Activated T-helper 1 cell treated with anti-CD3 and anti-CD28 coated beads, Interleukin-12 subunit alpha, Interleukin-12 subunit beta, Interleukin-2, Interleukin-4 antibody, amounts not matched to agents 30 ng/mL and 10 ng/mL and 1 ng/mL, durations not matched to agents 14 hours and 24 hours and 36 hours (primary cell): ENCODE measurements around the gene GGT6. TPM values are rescaled to one million over a fixed set of nuclear protein-coding genes. Genes with fewer than 3 reads are reported as not detected.

Experiments
- DNase-seq: peaks from one replicate; pipeline ENCODE4 v3.0.0; 2021; ENCODE audit warnings: low spot score
- H3K27ac Mint-ChIP-seq: one replicate; pipeline ENCODE4 v1.8.0; 2021; ENCODE audit warnings: mild to moderate bottlenecking, mixed read lengths
- H3K27me3 Mint-ChIP-seq: one replicate; pipeline ENCODE4 v1.8.0; 2022; ENCODE audit warnings: mild to moderate bottlenecking, moderate library complexity, mixed read lengths; ENCODE audit not compliant: insufficient read depth
- H3K36me3 Mint-ChIP-seq: one replicate; pipeline ENCODE4 v1.8.0; 2021; ENCODE audit warnings: low read depth, mixed read lengths
- H3K4me1 Mint-ChIP-seq: one replicate; pipeline ENCODE4 v1.8.0; 2021; ENCODE audit warnings: low read depth, mixed read lengths
- H3K4me3 Mint-ChIP-seq: one replicate; pipeline ENCODE4 v1.8.0; 2021; ENCODE audit warnings: mild to moderate bottlenecking, moderate library complexity, mixed read lengths
- H3K9me3 Mint-ChIP-seq: one replicate; pipeline ENCODE4 v1.8.0; 2021; ENCODE audit warnings: mixed read lengths
- intact Hi-C: fragments of 100-400 bp; cut with micrococcal nuclease; formaldehyde crosslinking; loops from one replicate; pipeline ENCODE4 v1.15.1; 2024
- total RNA-seq: library from RNA; stranded (reverse); gene quantifications from 2 replicates; pipeline ENCODE4 v1.2.3, GENCODE V29; 2022

Gene GGT6
- total RNA-seq, 1 donor from 2014 or later = not detected

DNA sequence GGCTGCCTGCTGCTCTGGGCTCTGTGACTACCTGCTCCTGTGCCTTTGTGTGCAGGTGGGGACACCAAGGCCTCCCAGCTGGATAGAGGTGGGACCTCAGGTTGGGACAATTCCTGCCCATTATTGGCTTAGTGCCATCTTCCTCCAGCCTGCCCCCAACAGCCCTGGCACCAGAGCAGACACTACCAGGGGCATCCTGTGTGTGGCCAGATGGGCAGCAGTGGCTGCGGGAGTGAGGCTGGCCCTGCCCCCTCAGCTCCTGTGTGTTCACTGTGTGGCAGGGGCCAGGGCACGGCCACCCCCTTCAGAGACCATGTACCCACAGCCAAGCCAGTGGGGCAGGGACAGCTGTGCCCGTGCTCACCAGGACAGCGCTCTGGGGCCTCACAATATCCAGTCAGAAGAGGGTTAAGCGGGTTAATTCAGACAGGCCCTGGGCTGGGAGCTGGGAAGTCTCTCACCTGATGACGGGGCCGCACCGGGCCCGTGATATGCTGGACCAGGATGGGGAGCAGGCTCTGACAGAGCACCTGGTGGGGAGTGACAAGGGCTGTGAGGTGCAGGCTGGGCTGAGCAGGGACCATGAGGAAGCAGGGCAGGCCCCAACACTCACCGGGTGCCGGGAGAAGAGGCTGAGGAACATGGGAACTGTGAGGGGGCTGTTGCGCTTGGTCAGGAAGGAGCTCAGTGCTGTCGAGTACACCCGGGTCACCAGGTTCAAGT is 18.2 kb downstream of the GGT6 start:
- intact Hi-C loops = no loop called here
- H3K27ac Mint-ChIP-seq = no peak overlapping the region
- H3K4me1 Mint-ChIP-seq = no peaks in the 10 kb centered on the region
- H3K27me3 Mint-ChIP-seq = no peaks in the 10 kb centered on the region
- H3K36me3 Mint-ChIP-seq = peaks cover 21% of the 10 kb centered on the region
- H3K4me3 Mint-ChIP-seq = no peak overlapping the region
- H3K9me3 Mint-ChIP-seq = no peaks in the 10 kb centered on the region
- DNase-seq = no peak

DNA sequence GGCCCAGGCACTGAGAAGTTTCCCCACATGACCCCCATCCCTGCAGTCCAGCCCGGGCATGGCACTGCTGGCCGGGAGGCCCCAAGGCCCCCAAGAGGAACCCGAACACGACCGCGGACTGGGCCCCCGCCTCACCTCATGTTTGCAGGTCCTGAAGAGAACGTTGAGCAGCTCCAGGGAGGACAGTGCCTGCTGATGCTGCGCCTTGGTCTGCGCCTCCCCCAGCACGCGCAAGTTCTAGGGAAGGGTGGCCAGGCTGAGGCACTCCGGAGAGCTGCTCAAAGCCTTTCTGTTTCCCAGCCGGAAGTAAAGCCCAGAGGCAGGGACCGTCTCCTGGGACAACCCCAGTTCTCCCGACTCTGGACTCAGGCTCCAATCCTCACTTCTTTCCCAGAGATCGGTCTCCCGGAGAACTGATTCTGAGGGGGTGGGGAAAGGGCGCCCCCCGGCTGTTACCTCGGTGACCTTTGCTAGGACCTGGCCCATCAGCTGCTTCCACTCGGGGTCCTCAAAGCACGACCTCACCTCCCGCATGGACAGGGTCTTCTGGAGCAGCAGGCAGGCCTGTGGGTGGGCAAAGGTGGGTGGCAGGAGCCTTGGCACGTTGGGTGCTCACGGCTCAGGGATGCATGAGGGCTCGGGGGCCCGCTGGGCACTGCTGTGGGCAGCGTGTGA is 18.9 kb downstream of the GGT6 start:
- no peak overlapping the region for H3K4me3 Mint-ChIP-seq
- DNase-seq = no peak
- no peaks in the 10 kb centered on the region for H3K9me3 Mint-ChIP-seq
- intact Hi-C loops = no loop called here
- H3K27me3 Mint-ChIP-seq = no peaks in the 10 kb centered on the region
- H3K36me3 Mint-ChIP-seq = peaks cover 17% of the 10 kb centered on the region
- H3K4me1 Mint-ChIP-seq = no peaks in the 10 kb centered on the region
- H3K27ac Mint-ChIP-seq = no peak overlapping the region

DNA sequence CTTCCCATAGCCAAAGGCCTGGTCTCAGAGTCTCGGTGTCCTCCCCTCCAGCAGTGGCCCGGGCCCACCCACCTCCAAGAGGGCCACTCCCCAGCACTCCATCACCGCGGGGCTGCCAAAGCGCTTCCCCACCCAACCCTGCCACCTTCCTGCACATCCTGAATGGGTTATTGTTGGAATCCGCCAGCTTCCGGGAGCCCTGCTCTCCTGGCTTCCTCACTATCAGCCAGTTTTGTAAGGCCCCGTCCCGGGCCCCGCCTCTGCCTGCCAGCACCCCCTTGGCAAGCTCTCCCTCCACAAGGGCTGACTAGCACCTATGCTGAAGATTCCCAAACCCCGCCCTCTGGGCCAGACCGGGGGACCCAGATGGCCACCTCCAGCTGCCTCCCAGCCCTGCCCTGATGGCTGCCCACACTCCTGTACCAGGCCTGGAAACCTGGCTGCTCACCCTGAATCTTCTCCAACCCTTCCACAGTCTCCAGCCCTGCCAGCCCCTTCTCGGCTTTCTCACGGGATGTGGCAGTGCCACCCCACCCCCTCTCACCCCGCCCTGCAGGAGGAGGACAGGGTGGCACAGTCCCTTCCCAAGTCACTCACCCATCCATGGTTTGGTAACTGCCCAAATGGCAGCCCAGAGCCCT is 19.6 kb downstream of the GGT6 start:
- no peaks in the 10 kb centered on the region for H3K4me1 Mint-ChIP-seq
- H3K27me3 Mint-ChIP-seq = no peaks in the 10 kb centered on the region
- no peaks in the 10 kb centered on the region for H3K9me3 Mint-ChIP-seq
- peaks cover 14% of the 10 kb centered on the region for H3K36me3 Mint-ChIP-seq
- H3K4me3 Mint-ChIP-seq = no peak overlapping the region
- DNase-seq = no peak
- intact Hi-C loops = no loop called here
- H3K27ac Mint-ChIP-seq = no peak overlapping the region

DNA sequence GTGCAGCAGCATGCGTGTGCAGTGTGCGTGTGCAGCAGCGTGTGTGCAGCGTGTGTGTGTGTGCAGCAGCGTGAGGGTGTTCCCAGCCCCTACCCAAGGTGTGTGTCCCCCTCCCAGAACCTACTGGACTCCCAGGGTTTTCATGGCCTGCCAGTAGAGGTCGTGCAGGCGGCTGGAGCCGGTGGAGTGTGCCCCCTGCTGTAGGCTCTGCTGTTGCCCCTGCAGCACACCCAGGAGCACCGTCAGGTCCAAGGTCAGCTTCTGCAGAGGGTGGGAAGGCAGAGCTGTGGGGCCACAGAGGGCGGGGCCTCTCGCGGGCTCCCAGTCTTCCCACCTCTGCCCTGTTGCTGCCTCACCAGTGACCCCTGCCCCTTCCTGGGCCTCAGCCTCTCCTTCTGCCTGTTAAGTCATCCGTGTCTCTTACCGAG is 20.1 kb downstream of the GGT6 start:
- H3K27me3 Mint-ChIP-seq = no peaks in the 10 kb centered on the region
- H3K4me1 Mint-ChIP-seq = no peaks in the 10 kb centered on the region
- no peak for DNase-seq
- H3K4me3 Mint-ChIP-seq = no peak overlapping the region
- intact Hi-C loops = no loop called here
- H3K36me3 Mint-ChIP-seq = peaks cover 14% of the 10 kb centered on the region
- no peak overlapping the region for H3K27ac Mint-ChIP-seq
- H3K9me3 Mint-ChIP-seq = no peaks in the 10 kb centered on the region

DNA sequence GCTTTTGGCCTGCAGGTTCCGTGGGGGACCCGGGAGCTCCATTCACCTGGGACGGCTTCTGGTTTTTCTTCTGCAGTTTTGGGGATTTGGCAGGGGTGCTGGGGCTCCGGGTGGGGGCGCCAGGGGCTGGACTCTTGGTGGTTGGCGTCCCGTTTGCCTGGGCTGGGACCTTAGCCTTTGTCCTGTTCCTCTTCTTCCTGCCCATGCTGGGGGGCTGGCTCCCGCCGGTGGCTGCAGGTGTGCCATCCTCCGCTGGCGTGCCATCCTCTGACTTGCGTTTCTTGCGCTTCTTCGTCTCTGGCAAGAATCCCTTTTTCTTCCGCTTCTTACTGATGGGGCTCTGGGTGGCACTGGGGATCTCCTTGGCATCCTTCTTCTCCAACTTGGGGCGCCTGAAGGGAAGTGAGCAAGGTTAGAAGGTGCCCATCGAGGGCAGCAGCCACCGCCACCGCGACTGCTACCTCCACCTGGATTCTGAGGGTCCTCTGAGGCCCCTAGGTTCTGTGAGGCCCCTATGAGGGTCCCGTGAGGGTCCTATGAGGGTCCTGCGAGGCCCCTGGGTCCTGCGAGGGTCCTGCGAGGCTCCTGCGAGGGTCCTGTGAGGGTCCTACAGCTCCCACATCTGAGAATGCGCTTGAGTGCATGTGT is 20.7 kb downstream of the GGT6 start:
- H3K9me3 Mint-ChIP-seq = no peaks in the 10 kb centered on the region

DNA sequence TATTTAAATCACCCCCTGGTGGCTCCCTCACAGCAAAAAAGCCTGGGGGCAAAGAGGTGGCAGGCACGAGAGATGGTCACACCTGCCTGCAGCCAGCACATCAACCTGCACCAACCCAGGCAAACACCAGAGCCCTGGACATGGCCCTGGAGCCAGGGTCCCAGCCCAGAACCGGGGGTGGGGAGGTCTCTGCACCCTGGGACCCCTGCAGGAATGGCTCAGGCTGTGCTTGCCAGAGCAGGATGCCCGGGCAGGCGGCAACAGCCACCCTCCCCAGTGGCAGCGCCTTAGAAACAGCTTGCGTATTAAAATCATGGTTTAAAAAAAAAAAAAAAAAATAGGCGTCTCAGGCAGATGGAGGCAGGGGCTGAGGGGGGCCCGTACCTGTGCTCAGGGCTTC is 21.4 kb downstream of the GGT6 start:
- DNase-seq = no peak
- no peak overlapping the region for H3K4me3 Mint-ChIP-seq
- no peaks in the 10 kb centered on the region for H3K9me3 Mint-ChIP-seq
- H3K36me3 Mint-ChIP-seq = peaks cover 14% of the 10 kb centered on the region
- no peaks in the 10 kb centered on the region for H3K4me1 Mint-ChIP-seq
- no peaks in the 10 kb centered on the region for H3K27me3 Mint-ChIP-seq
- intact Hi-C loops = no loop called here
- H3K27ac Mint-ChIP-seq = no peak overlapping the region

More for the DNA sequence above, 20.7 kb downstream of the GGT6 start:
- intact Hi-C loops = no loop called here
- no peak for DNase-seq
- no peak overlapping the region for H3K4me3 Mint-ChIP-seq
- no peaks in the 10 kb centered on the region for H3K4me1 Mint-ChIP-seq
- no peaks in the 10 kb centered on the region for H3K27me3 Mint-ChIP-seq
- peaks cover 14% of the 10 kb centered on the region for H3K36me3 Mint-ChIP-seq
- H3K27ac Mint-ChIP-seq = no peak overlapping the region

DNA sequence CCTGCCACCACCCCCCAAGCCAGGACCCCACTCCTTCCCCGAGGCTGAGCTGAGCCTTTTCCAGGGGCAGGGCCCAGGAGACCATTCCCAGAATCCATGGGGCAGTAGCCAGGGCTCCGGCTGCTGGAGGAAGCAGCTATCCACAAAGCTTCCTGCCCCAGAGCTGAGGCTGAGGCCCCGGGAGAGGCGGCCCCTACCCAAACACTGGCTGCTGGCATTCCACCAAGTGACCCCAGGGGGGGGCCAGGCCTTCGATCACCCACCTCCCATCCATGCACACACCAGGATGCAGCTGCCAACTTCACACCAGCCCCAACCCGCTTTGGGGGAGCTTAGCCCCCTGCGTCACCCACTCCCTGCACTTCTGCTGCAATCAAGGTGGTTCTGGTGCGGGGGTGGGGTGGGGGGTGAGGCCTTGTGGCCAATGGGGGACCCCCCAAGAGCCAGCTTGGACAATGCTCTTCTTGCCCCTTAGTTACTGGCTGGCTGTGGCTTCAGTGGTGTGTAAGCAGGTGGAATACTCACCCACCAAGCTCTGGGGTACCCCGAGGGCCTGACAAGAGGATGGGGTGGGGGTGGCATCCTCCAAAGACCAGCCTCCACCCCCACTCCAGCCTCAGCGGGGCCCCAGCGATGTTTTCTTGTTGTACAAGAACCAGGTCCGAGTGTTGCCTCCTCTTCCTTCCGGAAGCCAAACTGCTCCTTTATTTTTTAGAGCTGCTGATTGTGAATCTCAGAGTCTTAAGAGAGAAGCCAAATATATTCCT is 22.0 kb downstream of the GGT6 start:
- Mint-ChIP-seq H3K4me3 (no peak overlapping the region), H3K4me1 (no peaks in the 10 kb centered on the region), H3K9me3 (no peaks in the 10 kb centered on the region), H3K27ac (no peak overlapping the region), H3K27me3 (no peaks in the 10 kb centered on the region), H3K36me3 (peaks cover 14% of the 10 kb centered on the region)
- intact Hi-C loops = no loop called here
- DNase-seq = no peak

DNA sequence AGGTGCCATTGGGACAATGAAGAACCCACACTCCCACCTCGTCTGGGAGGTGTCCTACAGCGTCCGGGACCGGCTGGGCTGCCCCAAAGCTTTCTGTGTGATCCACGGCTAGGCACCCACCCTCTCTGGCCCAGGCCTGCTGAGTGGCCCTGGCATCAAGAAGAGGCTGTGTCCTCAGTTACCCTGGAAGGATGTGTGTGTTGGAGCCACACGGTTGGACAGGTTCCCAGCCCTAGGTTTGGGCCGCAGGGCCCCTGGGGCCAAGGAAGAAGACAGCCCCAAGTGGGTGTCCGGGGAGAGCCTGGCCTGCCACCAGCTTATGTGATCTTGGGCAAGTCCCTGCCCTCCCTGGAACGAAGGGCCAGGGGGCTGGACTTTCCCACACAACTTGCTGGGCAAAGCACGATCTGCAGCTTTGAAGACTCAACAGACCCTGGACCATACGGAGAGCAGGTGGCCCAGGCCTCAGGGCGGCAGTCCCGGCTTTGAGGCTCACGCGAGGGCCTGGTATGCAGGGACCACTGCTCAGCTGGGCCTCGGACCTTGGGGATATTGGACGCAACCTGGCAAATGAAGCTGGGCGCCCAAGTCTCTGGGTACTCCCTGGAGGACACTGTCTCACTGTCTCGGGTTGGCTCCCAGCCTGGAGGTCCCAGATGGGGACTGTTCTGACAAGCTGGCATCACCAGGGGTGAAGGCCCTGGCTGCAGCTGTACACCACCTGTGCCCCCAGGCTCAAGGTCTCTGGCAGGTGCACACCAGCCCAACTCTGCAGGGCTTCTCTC is 22.7 kb downstream of the GGT6 start:
- DNase-seq = no peak
- intact Hi-C loops = no loop called here
- Mint-ChIP-seq H3K9me3 (no peaks in the 10 kb centered on the region), H3K4me3 (no peak overlapping the region), H3K4me1 (no peaks in the 10 kb centered on the region), H3K27me3 (no peaks in the 10 kb centered on the region), H3K27ac (no peak overlapping the region), H3K36me3 (peaks cover 14% of the 10 kb centered on the region)

DNA sequence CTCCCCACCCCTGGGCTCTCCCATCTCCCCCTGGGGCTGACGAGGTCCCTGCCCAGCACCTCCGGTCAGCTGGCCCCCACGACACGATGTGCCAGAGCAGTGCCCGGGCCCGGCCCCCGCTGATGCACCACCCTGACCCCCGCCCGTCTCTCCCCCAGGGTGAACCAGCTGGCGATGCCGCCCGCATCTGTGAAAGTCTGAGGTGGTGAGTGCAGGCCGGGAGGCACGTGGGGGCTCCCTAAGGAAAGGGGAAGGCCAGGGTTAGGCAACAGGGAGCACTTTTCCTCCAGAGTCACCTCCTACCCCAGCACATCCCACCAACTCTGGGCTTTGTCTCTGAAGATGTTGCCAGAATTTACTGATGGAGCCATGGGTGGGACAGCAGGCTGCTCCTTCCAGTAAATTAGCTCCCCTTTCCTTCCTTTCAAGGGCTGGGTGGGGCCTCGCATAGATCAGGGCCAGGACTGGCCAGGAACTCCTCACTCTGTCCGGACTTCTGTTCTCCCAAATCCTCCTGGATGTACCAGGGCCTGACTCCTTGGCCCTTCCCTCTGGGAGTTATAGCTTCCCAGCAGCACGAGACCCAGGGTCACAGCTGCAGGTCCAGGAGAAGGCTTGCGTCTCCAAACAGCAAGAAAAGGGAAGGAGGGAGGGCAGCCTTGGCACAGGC is 23.5 kb downstream of the GGT6 start:
- no peak for DNase-seq
- peaks cover 9% of the 10 kb centered on the region for H3K36me3 Mint-ChIP-seq

DNA sequence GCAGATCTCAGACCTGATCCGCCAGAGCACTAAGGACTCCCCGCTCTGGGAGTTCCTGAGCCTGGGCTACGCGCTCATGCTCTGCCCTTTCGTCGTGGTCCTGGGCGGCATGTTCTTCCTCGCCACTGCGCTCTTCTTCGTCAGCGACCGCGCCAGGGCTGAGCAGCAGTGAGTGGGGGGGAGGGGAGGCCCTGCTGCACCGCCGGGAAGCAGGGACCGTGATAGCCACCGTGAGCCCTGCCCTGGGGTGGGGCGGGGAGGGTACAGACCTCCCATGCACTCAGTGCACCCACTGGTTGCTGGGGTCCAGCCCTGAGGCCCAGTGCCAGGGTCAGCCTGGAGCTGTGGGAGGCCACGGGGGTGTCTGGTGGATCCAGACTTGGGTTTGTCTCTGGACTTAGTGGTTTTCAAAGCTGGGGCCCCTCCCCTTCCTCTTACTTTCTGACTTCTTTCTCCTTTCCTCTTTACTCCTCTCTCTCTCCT is 24.1 kb downstream of the GGT6 start:
- H3K4me3 Mint-ChIP-seq = no peak overlapping the region
- intact Hi-C loops = no loop called here

More for the DNA sequence above, 23.5 kb downstream of the GGT6 start:
- H3K4me3 Mint-ChIP-seq = no peak overlapping the region
- H3K27ac Mint-ChIP-seq = no peak overlapping the region
- H3K9me3 Mint-ChIP-seq = no peaks in the 10 kb centered on the region
- intact Hi-C loops = no loop called here
- H3K27me3 Mint-ChIP-seq = no peaks in the 10 kb centered on the region
- H3K4me1 Mint-ChIP-seq = no peaks in the 10 kb centered on the region

DNA sequence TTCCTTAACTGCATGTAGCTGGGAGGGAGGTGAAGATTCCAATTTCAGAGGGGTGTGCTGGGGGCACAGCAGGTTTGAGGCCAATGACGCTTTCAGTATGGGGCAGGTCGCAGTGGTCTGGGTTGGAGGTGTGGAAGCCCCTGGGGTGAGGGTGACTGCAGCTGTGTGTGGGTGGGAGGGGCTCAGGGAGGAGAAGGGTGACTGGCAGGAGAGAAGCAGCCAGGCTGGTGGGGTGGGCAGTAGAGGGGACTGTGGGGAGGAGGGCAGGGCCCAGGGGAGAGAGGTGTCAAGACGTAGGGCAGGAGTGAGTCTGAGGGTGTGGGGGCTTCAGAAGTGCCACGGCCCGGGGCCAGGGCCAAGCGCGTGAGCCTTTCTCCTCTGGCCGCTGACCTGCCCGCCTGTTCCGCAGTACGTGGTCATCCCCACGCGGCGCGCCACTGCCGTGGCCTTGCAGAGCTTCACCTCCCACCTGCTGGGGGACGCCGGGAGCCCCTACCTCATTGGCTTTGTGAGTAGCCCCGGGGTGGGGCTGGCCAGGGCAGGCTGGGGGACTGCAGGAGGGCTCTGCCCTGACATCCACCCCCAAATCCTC is 24.6 kb downstream of the GGT6 start:
- H3K27ac Mint-ChIP-seq = no peak overlapping the region
- no peak for DNase-seq
- no peak overlapping the region for H3K4me3 Mint-ChIP-seq
- no peaks in the 10 kb centered on the region for H3K4me1 Mint-ChIP-seq
- H3K27me3 Mint-ChIP-seq = no peaks in the 10 kb centered on the region
- peaks cover 2% of the 10 kb centered on the region for H3K36me3 Mint-ChIP-seq
- intact Hi-C loops = no loop called here
- no peaks in the 10 kb centered on the region for H3K9me3 Mint-ChIP-seq

More for the DNA sequence above, 24.1 kb downstream of the GGT6 start:
- DNase-seq = no peak
- Mint-ChIP-seq H3K27ac (no peak overlapping the region), H3K4me1 (no peaks in the 10 kb centered on the region), H3K9me3 (no peaks in the 10 kb centered on the region), H3K36me3 (peaks cover 7% of the 10 kb centered on the region), H3K27me3 (no peaks in the 10 kb centered on the region)
